Measurements from ENCODE around the gene USP51.
"Not testable (repeated sequence)": the region's sequence is repeated elsewhere in the genome, so short reads cannot be mapped to it uniquely, and the experiment has no call there.

The USP51 gene

GRCh38 chrX:55465108-55465507 lies 24.5 kb downstream of the USP51 start:
- DNase-seq (ENCODE audit: low spot score): not testable (repeated sequence)

GRCh38 chrX:55464050-55464449 lies 25.6 kb downstream of the USP51 start:
- DNase-seq (ENCODE audit: low spot score): not testable (repeated sequence)

GRCh38 chrX:55459926-55460325 lies 29.7 kb downstream of the USP51 start:
- not testable (repeated sequence) for DNase-seq (ENCODE audit: low spot score)

DNA sequence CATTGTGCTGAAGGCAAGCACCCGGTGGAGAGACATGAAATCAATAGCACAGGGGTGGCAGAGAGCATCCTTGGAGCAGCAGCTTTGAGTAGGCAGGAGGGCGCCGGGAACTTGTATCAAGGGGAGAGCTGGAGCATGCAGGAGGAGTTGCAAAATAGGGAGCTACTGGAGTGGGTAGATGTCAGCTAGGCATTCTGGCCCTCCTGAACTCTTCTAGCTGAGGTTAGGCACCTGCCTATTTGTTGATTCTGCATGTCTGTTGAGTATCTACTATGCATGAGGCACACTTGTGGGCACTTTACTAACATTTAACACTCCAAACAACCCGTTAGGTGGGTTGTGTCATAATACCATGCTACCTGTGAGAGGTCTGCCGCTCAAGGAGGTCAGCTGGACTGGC lies 30.2 kb downstream of the USP51 start:
- DNase-seq (ENCODE audit: low spot score): not testable (repeated sequence)

- not testable (repeated sequence) for DNase-seq (ENCODE audit: low spot score)
These were observed 33.9 kb downstream of the USP51 start for GRCh38 chrX:55455708-55456107.

GRCh38 chrX:55452833-55453124 lies 36.9 kb downstream of the USP51 start:
- DNase-seq (ENCODE audit: low spot score): no peak

- DNase-seq (ENCODE audit: low spot score): peak; percentile 1
These were observed 37.4 kb downstream of the USP51 start, which contains the start of gene MAGEH1 for GRCh38 chrX:55451990-55452832. Gene MAGEH1, plus strand, starts transcription at chrX:55452127. Its CDS starts 248 bp downstream, at chrX:55452375.

DNA sequence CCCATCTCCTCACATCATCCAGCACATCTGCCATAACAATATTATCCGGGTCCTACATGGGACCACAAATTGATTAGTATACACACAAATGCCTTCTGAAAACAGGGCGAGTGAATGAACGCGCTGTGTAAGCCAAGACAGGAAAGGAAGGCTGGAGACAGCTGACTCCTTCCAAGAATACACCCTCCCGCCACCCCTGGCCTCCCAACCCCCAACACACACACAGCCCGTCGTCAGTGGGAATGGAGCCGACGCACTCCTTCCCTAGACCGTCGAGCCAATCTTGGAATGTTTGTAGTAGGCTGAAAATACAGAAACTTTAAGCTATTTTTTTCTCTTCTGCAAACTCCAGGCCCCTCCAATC lies 38.0 kb downstream of the USP51 start:
- DNase-seq (ENCODE audit: low spot score): no peak

DNA sequence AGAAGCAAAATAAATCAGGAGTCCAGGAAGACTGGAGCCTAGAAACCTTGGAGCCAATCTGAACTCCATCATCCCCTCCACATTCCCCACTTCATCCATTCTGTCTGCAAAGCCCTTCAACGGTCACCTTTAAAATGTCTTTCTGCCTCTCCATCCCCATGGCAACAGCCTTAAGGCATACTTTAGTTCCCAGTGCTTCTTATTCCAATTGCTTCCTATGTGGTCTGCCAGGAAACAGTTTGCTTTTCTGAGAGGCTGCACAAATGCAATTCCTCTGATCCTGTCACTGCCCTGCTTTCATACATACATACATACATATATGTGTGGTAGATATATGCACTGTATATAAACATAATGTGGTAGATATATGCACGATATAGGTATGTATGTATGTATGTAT lies 38.5 kb downstream of the USP51 start:
- no peak for DNase-seq (ENCODE audit: low spot score)

DNA sequence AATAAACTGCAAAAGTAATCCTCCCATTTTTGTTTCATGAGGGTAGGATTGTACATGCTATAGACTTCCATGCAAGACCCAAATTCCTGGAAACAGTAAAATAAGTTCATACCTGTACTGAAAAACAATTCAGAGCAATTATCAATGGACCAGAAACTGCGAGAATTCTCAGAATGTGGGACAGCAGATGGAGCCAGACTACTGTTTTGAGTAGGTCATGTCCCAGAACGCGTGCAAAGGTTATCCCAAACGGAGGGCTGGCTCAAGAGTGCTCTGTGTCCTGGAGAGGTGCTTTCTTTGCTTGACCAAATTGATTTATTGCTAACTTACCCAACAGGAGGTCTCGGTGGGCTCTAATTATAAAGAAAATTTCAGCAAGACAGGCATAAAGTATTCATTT lies 39.4 kb downstream of the USP51 start:
- peak; percentile 3 for DNase-seq (ENCODE audit: low spot score)

- DNase-seq (ENCODE audit: low spot score): not testable (repeated sequence)
These were observed 46.2 kb downstream of the USP51 start for GRCh38 chrX:55443468-55443867.

Measured in SW480 (cell line).